Activated CD4-positive, alpha-beta T cell treated with anti-CD3 and anti-CD28 coated beads for 36 hours (primary cell): ENCODE data around the gene PSIP1. TPM values are rescaled to one million over a fixed set of nuclear protein-coding genes. Genes with fewer than 3 reads are reported as not detected.
"Not testable (repeated sequence)": the region's sequence is repeated elsewhere in the genome, so short reads cannot be mapped to it uniquely, and the experiment has no call there.

Experiments used
- ATAC-seq: fragments of 200-7000 bp; cut with Tn5 transposase; one replicate; pipeline ENCODE4 v1.10.0; 2021; ENCODE audit warnings: mild to moderate bottlenecking, moderate library complexity
- CTCF ChIA-PET: fragments of 350-600 bp; sonication (Branson Sonifier 250); formaldehyde crosslinking; loops from one replicate; lab custom pipeline; 2021; ENCODE audit warnings: antibody characterized with exemption; lab: Charles Lee
- POLR2A ChIA-PET: fragments of 350-600 bp; sonication (Branson Sonifier 250); formaldehyde crosslinking; loops from one replicate; lab custom pipeline; 2021; ENCODE audit warnings: antibody characterized with exemption, inconsistent platforms; lab: Charles Lee
- DNase-seq: peaks from one replicate; pipeline ENCODE4 v3.0.0-alpha.2; 2020
- H3K27ac Mint-ChIP-seq: one replicate; pipeline ENCODE4 v1.8.0; 2021; ENCODE audit warnings: mixed read lengths
- H3K27me3 Mint-ChIP-seq: one replicate; pipeline ENCODE4 v1.8.0; 2021; ENCODE audit warnings: mixed read lengths
- H3K36me3 Mint-ChIP-seq: one replicate; pipeline ENCODE4 v1.8.0; 2021; ENCODE audit warnings: low read depth, mixed read lengths
- H3K4me1 Mint-ChIP-seq: one replicate; pipeline ENCODE4 v1.8.0; 2021; ENCODE audit warnings: mixed read lengths
- H3K4me3 Mint-ChIP-seq: one replicate; pipeline ENCODE4 v1.8.0; 2021; ENCODE audit warnings: mild to moderate bottlenecking, moderate library complexity, mixed read lengths
- H3K9me3 Mint-ChIP-seq: one replicate; pipeline ENCODE4 v1.8.0; 2021; ENCODE audit warnings: low read depth, mixed read lengths
- intact Hi-C, 2 experiments: fragments of 100-400 bp; cut with DNase I in 1 of 2; cut with micrococcal nuclease in 1 of 2; formaldehyde crosslinking; loops; one replicate each; pipeline versions ENCODE4 v1.14.2 to v1.15.1; 2022 to 2024; cut with DNase I, micrococcal nuclease
- total RNA-seq, 2 experiments: library from RNA; stranded (reverse); gene quantifications; one replicate each; pipeline ENCODE4 v1.2.3, GENCODE V29; 2021

Gene PSIP1
- total RNA-seq, 2 experiments from 2014 or later: 139 to 189 TPM

DNA sequence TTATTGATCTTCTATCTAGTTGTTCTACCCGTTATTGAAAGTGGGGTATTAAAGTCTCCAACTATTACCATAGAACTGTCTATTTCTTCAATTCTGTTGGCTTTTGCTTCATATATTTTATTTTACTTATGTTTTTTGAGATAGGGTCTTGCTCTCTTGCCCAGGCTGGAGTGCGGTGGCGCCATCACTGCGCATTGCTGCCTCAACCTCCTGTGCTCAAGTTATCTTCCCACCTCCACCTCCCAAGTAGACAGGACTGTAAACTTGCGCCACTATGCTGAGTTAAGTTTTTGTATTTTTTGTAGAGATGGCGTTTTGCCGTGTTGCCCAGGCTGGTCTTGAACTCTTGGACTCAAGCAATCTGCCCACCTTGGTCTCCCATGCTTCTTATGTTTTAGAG lies 71.9 kb downstream of the PSIP1 start:
- intact Hi-C loops: no loop called here
- no peak overlapping the region for H3K4me3 Mint-ChIP-seq
- H3K4me1 Mint-ChIP-seq: peaks cover 20% of the 10 kb centered on the region
- ChIA-PET POLR2A (no interaction called here), CTCF (interaction anchor here (0.6 to 1.1 kb wide), 2 partner anchors 15 to 229 kb away, joined by 3 read pairs; no protein-coding TSS in a partner anchor)
- DNase-seq: no peak
- H3K36me3 Mint-ChIP-seq: peaks cover 74% of the 10 kb centered on the region
- no peaks in the 10 kb centered on the region for H3K9me3 Mint-ChIP-seq
- H3K27ac Mint-ChIP-seq: no peak overlapping the region
- no peak for ATAC-seq
- no peaks in the 10 kb centered on the region for H3K27me3 Mint-ChIP-seq

DNA sequence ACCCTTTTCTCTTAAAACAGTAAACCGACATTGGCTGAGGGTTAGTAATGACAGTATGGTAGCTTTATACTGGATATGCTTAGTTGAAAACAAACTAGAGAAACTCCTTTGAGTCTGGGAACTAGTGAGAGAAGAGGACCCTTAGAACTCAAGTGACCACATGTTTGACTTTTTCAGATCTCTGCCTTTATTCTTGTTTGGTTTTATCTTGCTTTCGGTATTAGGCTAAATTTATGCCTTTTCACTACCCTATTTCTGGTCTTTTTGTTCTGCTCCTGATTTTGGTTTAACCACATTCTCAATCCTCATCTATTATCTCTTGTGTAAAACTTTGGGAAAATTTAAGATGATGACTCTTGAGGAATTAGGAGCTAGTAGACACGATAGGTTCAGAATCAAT lies 77.1 kb downstream of the PSIP1 start:
- Mint-ChIP-seq H3K4me3 (no peak overlapping the region), H3K27ac (no peak overlapping the region), H3K9me3 (no peaks in the 10 kb centered on the region), H3K36me3 (peaks cover 52% of the 10 kb centered on the region), H3K4me1 (peaks cover 44% of the 10 kb centered on the region), H3K27me3 (no peaks in the 10 kb centered on the region)
- intact Hi-C loops: loop anchor here in 1 of 2 experiments (5.0 kb wide), 1 partner anchor 54 kb away; no protein-coding TSS in a partner anchor
- ATAC-seq (no peak), DNase-seq (no peak)
- CTCF ChIA-PET: interaction anchor here (0.5 to 1.7 kb wide), 5 partner anchors 10 to 37 kb away, joined by 3 to 5 read pairs (median 3); no protein-coding TSS in a partner anchor
- POLR2A ChIA-PET: no interaction called here

DNA sequence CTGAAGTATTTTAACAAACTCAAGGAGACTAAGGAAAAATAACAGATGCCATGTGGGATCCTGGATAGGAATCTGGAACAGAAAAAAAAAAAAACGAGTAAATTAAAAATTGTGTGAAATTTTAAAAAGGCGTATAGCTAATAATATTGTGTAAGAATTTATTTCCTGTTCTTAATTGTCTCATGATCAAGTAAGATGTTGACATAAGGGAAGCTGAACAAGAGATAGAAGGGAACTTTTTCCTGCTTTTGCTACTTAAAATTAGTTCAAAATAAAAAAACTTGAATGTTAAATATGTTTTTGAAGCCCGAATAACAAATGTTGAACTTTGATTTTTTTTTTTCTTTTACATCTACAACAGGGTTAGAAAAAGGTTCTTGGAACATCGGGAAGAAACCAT lies 77.6 kb downstream of the PSIP1 start:
- ChIA-PET CTCF (interaction anchor here (0.5 to 1.7 kb wide), 9 partner anchors 10 to 160 kb away, joined by 3 to 5 read pairs (median 3); no protein-coding TSS in a partner anchor), POLR2A (no interaction called here)
- no peak for ATAC-seq
- Mint-ChIP-seq H3K9me3 (no peaks in the 10 kb centered on the region), H3K27ac (no peak overlapping the region), H3K36me3 (peaks cover 50% of the 10 kb centered on the region), H3K4me3 (no peak overlapping the region), H3K4me1 (peaks cover 42% of the 10 kb centered on the region), H3K27me3 (no peaks in the 10 kb centered on the region)
- no peak for DNase-seq
- intact Hi-C loops: loop anchor here in 1 of 2 experiments (5.0 kb wide), 1 partner anchor 54 kb away; no protein-coding TSS in a partner anchor

DNA sequence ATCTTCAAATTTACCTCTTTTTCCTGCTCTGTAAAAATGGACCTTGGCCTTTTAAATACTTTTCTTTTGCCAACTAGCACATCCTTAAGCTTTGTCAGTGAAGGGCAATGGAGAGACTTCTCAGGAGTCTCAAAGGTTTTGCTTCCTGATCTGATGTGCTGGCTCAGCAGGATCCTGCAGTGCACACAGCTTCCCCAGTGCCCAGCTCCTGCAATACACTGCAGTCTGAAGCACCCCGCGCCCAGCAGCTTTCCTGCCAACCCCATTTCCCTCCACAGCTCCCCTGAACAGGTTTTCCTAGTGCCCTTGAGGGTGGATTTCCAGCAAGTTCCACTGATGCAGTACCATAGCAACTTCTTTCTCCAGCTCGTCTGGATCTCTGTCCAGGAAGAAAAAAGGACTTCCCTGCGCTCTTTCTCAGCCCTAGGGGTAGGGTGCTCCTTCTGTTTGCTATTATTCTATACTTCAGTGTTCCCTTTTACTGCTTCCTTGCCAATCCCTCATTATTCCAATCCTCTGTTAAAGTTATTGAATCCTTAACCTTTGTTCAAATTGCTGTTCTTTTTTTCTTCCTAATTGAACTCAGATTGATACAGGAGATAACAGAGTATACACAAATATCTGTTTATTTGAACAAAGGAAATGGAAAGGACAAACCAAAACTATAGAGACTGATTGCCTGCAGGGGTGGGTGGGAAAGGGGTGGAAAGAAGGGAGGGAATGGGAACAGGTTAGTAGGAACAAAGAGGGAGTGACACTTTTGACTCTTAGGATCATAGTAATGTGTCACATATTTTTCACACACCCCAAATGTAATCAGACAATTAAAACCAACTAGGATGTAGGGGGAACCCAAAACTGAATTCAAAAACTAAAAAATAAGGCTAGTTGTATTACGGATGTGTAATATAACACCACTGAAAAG lies 79.6 kb downstream of the PSIP1 start:
- intact Hi-C loops: loop anchor here in 1 of 2 experiments (5.0 kb wide), 1 partner anchor 56 kb away; no protein-coding TSS in a partner anchor

DNA sequence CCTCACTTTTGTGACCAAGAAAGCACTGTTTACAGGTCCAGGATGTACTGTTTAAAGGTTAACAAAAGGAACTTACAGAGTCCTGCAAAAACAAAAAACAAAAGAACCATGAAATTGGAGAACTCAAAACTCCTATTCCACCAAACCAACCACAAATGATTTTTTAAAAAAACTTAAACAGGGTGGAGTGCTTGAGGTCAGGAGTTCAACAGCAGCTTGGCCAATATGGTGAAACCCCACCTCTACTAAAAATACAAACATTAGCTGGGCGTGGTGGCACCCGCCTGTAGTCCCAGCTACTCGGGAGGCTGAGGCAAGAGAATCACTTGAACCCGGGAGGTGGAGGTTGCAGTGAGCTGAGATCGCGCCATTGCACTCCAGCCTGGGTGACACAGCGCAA lies 83.1 kb downstream of the PSIP1 start:
- H3K4me3 Mint-ChIP-seq, H3K27ac Mint-ChIP-seq, DNase-seq, H3K27me3 Mint-ChIP-seq, ATAC-seq, intact Hi-C loops, H3K9me3 Mint-ChIP-seq: not testable (repeated sequence)
- CTCF ChIA-PET: interaction anchor here (0.7 kb wide), 1 partner anchor 498 kb away, joined by 3 read pairs; no protein-coding TSS in a partner anchor
- Mint-ChIP-seq H3K36me3 (peaks cover 43% of the 10 kb centered on the region), H3K4me1 (peaks cover 54% of the 10 kb centered on the region)
- POLR2A ChIA-PET: interaction anchor here (0.7 kb wide), 1 partner anchor 207 kb away, joined by 3 read pairs; no protein-coding TSS in a partner anchor

More for the DNA sequence above, 79.6 kb downstream of the PSIP1 start:
- peaks cover 39% of the 10 kb centered on the region for H3K4me1 Mint-ChIP-seq
- H3K27me3 Mint-ChIP-seq: no peaks in the 10 kb centered on the region
- ChIA-PET POLR2A (no interaction called here), CTCF (interaction anchor here (0.5 to 1.2 kb wide), 3 partner anchors 10 to 239 kb away, joined by 3 to 4 read pairs (median 3); no protein-coding TSS in a partner anchor)
- H3K4me3 Mint-ChIP-seq: no peak overlapping the region
- H3K36me3 Mint-ChIP-seq: peaks cover 47% of the 10 kb centered on the region
- ATAC-seq: no peak
- no peaks in the 10 kb centered on the region for H3K9me3 Mint-ChIP-seq
- DNase-seq: no peak
- H3K27ac Mint-ChIP-seq: peak overlapping the region; percentile 13

DNA sequence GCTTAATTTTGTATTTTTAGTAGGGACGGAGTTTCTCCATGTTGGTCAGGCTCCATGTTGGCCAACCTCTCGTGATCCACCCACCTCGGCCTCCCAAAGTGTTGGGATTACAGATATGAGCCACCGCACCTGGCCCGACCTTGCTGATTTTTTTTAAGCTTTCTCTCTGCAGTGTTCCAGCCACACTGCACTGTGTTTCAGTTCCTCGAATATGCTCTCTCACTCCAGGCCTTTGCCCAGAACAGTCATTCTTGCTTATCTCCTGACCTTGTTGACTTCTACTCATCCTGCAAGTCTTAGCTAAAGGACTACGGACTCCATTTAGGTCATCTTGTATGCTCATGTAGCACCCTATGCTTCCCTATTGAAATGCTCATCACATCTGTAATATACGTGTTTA lies 84.8 kb downstream of the PSIP1 start:
- H3K27ac Mint-ChIP-seq: no peak overlapping the region
- intact Hi-C loops: no loop called here
- H3K27me3 Mint-ChIP-seq: no peaks in the 10 kb centered on the region
- DNase-seq: no peak
- ChIA-PET POLR2A (no interaction called here), CTCF (interaction anchor here (0.7 kb wide), 1 partner anchor 222 kb away, joined by 3 read pairs; no protein-coding TSS in a partner anchor)
- ATAC-seq: no peak
- peaks cover 54% of the 10 kb centered on the region for H3K4me1 Mint-ChIP-seq
- no peak overlapping the region for H3K4me3 Mint-ChIP-seq
- H3K9me3 Mint-ChIP-seq: no peaks in the 10 kb centered on the region
- peaks cover 40% of the 10 kb centered on the region for H3K36me3 Mint-ChIP-seq

DNA sequence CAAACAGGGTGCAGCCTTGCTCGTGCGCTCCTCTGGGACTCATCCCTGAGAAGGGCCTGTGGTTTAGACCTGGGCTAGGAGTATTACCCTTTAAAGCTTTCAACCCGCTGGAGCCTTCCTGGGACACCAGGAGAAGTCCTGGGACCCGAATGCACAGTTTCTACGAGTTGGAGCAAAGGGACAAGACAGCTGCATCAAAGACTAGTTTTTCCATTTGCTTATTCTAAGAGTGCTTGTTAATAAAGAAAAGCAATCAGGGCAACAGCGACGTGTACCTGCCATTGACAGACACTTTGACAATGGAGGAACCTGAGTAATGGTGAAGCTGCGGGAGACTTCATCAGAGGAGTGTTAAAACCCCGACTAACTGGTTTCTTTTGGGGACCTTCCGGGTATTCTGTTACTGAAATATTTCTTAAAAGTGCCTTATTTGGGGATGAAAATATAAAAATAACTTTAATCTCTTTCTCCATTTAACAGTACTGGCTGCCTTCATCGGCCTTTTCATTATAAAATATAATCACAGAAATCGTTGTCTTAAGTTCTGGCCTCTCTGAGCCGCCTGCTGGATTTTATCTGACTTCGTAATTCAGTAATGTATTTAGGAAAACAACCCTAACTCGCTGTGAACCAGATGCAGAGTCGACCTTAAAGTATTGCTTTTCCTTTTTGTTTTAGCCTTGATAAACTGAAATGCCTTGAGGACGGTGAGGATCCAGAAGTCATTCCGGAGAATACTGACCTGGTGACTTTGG lies 87.4 kb downstream of the PSIP1 start:
- peak; percentile 13 for ATAC-seq
- peak; percentile 33 for DNase-seq
- POLR2A ChIA-PET: interaction anchor here (1.3 to 1.4 kb wide), 2 partner anchors 88 to 129 kb away, joined by 3 to 5 read pairs; partner anchors contain the start of genes CCDC171 and PSIP1
- Mint-ChIP-seq H3K4me1 (peaks cover 35% of the 10 kb centered on the region), H3K36me3 (peaks cover 34% of the 10 kb centered on the region), H3K9me3 (no peaks in the 10 kb centered on the region), H3K27me3 (no peaks in the 10 kb centered on the region), H3K27ac (peak overlapping the region; percentile 89), H3K4me3 (peak overlapping the region; percentile 95)
- CTCF ChIA-PET: interaction anchor here (0.8 to 2.2 kb wide), 8 partner anchors 9 to 213 kb away, joined by 3 to 5 read pairs (median 4); no protein-coding TSS in a partner anchor
- intact Hi-C loops: loop anchor here (2.0 to 5.0 kb wide), 5 partner anchors 87 to 731 kb away; partner anchors contain the start of genes PSIP1 (in 1 of the 2) and ZDHHC21 (in 1 of the 2)

DNA sequence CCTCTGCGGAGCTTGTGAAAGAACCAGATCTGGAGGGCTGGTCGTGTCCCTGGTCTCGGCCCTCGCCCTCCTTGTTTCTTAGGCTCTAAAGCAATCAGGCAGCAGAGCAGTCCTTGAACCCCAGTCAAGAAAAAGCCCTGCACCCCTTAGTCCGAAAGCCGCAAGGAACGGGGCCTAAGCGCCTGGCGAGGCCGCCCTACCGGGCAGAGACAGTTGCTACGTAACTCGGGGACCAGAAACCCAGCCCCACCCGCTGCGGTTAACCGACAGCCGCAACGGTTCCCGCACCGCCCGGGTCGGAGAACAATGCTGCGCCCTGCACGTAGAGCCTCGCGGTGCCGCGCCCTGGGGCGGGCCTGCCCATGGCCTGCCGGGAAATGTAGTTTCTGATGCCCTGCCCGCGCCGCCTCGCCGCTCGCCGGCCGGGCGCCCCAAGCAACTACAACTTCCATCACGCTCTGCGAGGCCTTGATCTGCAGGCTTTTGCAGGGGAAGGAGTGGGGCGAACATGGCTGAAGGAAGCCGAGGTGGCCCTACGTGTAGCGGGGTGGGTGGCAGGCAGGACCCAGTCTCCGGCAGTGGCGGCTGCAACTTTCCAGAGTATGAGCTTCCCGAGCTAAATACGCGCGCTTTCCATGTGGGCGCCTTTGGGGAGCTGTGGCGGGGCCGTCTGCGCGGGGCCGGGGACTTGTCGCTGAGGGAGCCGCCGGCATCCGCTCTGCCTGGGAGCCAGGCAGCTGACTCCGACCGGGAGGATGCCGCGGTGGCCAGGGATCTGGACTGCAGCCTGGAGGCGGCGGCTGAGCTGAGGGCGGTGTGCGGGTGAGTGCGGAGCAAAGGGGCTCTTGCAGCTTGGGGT lies 88.2 kb downstream of the PSIP1 start, which contains the start of gene SNAPC3:
Gene SNAPC3, plus strand, starts transcription at position 505 of the 859 bp plus-strand sequence. Its CDS starts 4 bp downstream, at position 509.
- Mint-ChIP-seq H3K4me3 (peak within 1 kb of the TSS; percentile 95), H3K36me3 (peaks cover 28% of the 10 kb centered on the region), H3K9me3 (no peaks in the 10 kb centered on the region), H3K27me3 (no peaks in the 10 kb centered on the region), H3K27ac (peak within 1 kb of the TSS; percentile 92), H3K4me1 (peaks cover 32% of the 10 kb centered on the region)
- peak; percentile 96 for DNase-seq
- ATAC-seq: peak; percentile 97
- ChIA-PET POLR2A (interaction anchor here (1.3 to 1.4 kb wide), 2 partner anchors 89 to 130 kb away, joined by 3 to 5 read pairs; partner anchors contain the start of genes CCDC171 and PSIP1), CTCF (interaction anchor here (0.7 to 2.2 kb wide), 9 partner anchors 10 to 213 kb away, joined by 3 to 5 read pairs (median 3); no protein-coding TSS in a partner anchor)
- intact Hi-C loops: loop anchor here (1.0 to 5.0 kb wide), 11 partner anchors 88 to 730 kb away; partner anchors contain the start of genes CCDC171 (in 1 of the 2), PSIP1 (in 1 of the 2) and ZDHHC21 (in 1 of the 2)

DNA sequence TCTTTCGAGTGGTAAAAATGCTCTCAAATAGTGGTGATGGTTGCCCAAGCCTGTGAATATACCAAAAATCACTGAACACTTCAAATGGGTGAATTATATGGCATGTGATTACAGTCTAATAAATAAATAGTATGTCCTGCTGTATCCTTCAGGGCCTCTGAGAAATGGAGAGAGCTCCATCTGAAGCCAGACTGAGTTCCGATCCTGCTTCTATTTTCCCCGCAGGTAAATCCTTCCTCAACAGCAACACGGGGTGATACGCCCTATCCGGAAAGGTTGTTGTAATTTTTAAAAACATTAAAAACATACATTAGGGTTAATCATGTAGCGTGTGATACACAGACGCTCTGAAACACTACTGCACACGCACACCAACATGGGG lies 88.8 kb downstream of the PSIP1 start:
- peak overlapping the region; percentile 95 for H3K4me3 Mint-ChIP-seq
- H3K36me3 Mint-ChIP-seq: peaks cover 26% of the 10 kb centered on the region
- H3K27ac Mint-ChIP-seq: peak overlapping the region; percentile 92
- ATAC-seq: no peak
- ChIA-PET POLR2A (no interaction called here), CTCF (interaction anchor here (0.7 to 1.3 kb wide), 6 partner anchors 10 to 186 kb away, joined by 3 to 4 read pairs (median 3); no protein-coding TSS in a partner anchor)
- H3K27me3 Mint-ChIP-seq: no peaks in the 10 kb centered on the region
- H3K4me1 Mint-ChIP-seq: peaks cover 30% of the 10 kb centered on the region
- H3K9me3 Mint-ChIP-seq: no peaks in the 10 kb centered on the region
- intact Hi-C loops: loop anchor here (1.0 to 5.0 kb wide), 11 partner anchors 89 to 730 kb away; partner anchors contain the start of genes CCDC171 (in 1 of the 2), PSIP1 (in 1 of the 2) and ZDHHC21 (in 1 of the 2)
- no peak for DNase-seq
